Ovary (tissue), 3 donors: Measurements from ENCODE around the gene CEP72.

Experiments
- CTCF ChIP-seq, 3 donors: fragments of 450-650 bp in 2 of 3; fragments of 200-600 bp in 1 of 3; IDR thresholded peaks; one replicate each; pipeline versions ENCODE4 v1.5.1 to v1.8.0; 2016 to 2022; ENCODE audit warnings: antibody characterized with exemption in 3 of 3, mild to moderate bottlenecking in 1 of 3
- POLR2A ChIP-seq: fragments of 450-650 bp; IDR thresholded peaks from one replicate; pipeline ENCODE4 v1.6.1; 2017; ENCODE audit warnings: antibody characterized with exemption, mild to moderate bottlenecking, moderate library complexity
- donor health status: DM: no; HTN: no; CAD: no.

GRCh38 chr5:570446-570845 is 41.7 kb upstream of the CEP72 start:
- TF ChIP-seq CTCF (IDR thresholded peaks at IDR 0.05) (no peak), POLR2A (no peak)
